ENCODE measurements around the gene CAMSAP3.
"Not testable (repeated sequence)": the region's sequence is repeated elsewhere in the genome, so short reads cannot be mapped to it uniquely, and the experiment has no call there.

The CAMSAP3 gene

GRCh38 chr19:7632340-7633203, 36.9 kb downstream of the CAMSAP3 start:
- DNase-seq: no peak

DNA sequence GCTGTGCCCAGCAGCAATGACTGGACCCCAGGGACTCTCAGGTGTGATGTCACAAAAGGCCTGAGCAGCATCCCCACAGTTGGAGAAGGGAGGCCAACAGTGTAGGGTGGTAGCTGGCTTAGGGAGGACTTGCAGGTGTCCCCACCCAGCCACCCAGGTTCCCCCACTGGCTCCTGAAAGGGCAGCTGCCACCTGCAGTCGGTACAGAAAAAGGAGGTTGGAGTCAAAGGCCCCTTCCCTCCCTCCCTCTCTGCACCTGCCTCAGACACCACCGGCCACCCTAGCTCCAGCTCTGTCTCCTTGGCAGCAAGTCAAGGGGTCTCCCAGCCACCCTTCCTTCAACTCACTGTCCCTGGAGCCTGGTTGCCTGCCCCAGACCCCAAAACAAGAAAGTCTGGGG, 38.0 kb downstream of the CAMSAP3 start, which contains the start of gene PCP2:
Gene PCP2 (minus strand): TSS at position 22 of the 400 bp plus-strand sequence. CDS start 262 bp downstream, outside the sequence.
- no peak for DNase-seq

GRCh38 chr19:7635670-7636069, 40.0 kb downstream of the CAMSAP3 start:
- no peak for DNase-seq

GRCh38 chr19:7636317-7636690, 40.6 kb downstream of the CAMSAP3 start:
- no peak for DNase-seq

DNA sequence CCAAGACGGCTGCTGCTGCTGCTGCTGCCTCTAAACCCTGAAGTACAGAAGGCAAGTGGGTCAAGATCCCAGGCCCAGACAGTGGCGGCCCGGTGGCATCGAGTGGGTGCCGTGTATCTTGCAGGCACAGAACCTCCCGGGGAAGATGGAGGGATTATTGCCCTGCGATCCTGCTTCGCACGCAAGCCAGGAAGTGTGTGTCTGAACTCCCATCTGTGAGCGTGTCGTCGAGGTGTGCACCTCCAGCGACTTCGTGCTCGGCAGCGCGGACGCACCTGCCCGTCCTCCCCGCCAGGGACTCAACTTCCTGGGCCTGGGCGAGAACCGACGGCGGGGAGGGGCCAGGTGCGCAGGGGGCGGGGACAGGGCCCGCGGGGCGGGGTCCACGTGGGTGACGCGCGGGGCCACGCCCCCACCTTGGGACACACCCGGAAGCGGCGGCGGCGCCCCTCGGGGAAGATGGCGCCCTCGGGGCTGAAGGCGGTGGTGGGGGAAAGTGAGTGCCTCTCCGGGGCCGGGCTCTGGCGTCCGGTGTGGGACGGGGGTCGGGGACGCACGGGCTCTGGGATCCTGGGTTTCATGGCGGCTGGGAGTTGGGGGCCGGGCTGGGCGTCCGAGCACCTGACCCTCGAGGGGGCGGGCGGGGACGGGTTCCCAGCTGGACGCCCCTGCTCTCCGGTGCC, 41.2 kb downstream of the CAMSAP3 start, which contains the start of gene STXBP2:
Gene STXBP2 (plus strand): TSS at position 420 of the 683 bp plus-strand sequence. CDS start 40 bp downstream, at position 460.
- DNase-seq: peak; percentile 98

DNA sequence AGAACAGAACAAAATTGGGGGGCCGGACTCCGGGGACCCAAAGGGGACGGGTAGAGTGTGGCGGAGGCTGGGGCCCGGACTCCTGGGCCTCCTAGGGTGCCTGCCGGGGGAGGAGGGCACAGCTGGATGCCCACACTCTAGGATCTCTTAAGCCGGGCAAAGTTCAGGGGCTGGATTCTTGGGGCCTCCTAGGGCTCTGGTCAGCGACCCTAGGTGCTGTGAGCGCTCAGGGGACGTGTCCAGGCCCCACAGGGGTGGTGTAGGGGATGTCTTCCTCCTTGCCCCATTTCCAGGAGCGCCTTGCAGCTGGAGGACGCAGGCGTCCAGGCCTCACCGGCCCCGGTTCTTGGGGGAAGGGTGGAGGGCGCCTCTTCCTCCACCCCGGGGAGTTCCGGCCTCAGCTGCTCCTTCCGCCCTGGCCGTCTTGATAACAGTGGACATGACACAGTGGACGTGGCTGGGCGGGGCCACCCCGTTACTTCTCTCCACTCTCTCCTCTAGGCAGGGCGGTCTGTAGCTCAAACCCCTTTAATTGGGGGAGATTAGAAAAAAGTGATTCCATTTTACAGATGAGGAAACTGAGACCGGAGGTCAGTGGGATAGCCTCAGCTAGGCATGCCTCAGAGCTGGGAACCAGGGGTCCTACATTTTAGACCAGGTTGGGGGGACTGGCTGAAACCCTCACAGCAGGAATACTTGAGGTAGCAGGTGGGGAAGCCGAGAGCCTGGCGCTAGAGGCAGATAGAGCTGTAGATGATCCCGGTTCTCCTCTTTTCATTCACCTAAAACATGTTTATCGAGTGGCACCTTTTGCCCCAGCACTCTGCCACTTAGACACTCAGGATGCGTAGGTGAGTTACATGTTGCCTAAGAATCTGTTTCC, 42.0 kb downstream of the CAMSAP3 start:
- no peak for DNase-seq

GRCh38 chr19:7638802-7639465, 43.3 kb downstream of the CAMSAP3 start:
- DNase-seq: no peak

DNA sequence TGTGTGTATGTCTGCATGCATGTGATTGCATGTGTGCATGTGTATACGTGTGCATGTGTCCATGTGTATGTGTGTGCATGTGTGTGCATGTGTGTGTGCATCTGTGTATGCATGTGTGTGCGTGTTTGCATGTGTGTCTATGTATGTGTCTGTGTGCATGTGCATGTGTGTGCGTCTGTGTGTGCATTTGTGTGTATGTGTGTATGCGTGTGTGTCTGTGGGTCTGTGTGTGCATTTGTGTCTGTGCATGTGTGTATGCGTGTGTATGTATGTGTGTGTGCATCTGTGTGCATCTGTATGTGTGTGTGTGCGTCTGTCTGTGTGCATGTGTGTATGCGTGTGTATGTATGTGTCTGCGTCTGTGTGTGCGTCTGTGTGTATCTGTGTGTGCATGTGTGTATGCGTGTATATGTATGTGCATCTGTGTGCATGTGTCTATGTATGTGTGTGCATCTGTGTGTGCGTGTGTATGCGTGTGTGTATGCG, 44.2 kb downstream of the CAMSAP3 start:
- no peak for DNase-seq

GRCh38 chr19:7640803-7641202, 45.1 kb downstream of the CAMSAP3 start:
- DNase-seq: no peak

DNA sequence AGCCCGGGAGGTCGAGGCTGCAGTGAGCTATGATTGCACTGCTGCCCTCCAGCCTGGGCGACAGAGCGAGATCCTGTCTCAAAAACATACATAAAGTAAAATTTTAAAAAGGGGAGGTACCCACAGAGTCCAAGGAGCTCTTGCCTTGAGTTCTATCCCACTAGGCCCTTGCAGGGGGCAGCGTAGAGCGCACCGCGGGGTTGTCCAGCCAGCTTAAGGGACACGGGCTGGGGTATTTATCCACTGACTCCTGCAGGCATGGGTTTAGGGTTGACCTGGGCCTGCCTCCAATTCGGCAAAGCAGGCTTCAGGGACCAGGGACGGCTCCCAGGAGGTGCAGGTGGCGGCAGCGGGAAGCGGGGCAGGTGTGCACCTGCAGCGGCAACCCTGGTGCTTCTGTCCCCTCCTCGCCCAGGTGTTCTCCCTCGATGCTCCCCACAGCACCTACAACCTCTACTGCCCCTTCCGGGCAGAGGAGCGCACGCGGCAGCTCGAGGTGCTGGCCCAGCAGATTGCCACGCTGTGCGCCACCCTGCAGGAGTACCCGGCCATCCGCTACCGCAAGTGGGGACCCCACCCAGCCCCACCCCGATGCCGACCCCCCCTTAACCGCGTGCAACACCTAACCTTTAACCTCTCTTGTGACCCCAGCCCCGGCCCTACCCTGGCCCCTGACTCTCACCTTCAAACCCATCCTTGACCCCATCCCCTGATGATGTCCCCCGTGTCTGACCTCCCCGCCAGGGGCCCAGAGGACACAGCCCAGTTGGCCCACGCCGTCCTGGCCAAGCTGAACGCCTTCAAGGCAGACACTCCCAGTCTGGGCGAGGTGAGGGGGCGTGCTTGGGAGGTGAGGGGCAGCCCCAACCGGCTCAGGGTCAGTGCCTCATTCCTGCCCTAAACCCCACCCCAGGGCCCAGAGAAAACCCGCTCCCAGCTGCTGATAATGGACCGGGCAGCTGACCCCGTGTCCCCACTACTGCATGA, 45.9 kb downstream of the CAMSAP3 start:
- DNase-seq: no peak

DNA sequence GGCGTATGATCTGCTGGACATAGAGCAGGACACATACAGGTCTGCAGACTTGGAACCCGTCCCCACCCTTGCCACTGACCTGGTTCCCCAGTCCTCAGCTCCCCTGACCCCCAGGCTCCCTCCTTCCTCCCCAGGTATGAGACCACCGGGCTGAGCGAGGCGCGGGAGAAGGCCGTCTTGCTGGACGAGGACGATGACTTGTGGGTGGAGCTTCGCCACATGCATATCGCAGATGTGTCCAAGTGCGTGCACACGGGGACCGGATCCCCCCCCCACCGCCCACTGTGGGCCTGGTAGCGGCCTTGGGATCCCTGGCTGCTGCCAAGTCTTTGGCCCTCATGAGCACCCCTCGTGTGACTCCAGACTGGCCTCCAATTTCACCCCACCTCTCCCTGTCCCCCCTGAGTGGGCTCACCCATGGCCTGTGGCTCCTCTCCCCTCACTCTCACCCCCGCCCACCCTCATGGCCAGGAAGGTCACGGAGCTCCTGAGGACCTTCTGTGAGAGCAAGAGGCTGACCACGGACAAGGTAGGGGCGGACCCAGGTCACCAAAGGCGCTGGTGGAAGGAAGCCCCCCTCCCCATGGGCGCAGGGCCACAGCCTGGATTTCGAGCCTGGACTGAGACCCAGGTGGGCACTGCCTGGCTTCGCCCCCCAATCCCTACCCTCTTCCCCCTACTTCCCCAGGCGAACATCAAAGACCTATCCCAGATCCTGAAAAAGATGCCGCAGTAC, 46.8 kb downstream of the CAMSAP3 start:
- no peak for DNase-seq

DNA sequence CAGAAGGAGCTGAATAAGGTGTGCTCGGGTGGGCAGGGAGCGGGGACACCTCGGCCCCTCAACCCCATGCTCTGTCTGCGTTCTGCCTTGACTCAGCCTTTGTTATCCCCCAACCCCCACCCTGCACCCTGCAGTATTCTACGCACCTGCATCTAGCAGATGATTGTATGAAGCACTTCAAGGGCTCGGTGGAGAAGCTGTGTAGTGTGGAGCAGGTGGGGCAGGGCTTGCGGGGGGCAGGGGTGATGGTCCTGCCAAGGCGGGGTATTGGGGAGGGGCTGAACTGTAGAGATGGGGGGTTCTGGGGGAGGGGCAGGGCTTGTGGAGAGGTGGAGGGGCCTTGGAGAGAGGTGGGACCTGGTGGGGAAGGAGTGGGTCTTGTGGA, 47.4 kb downstream of the CAMSAP3 start:
- DNase-seq: no peak

GRCh38 chr19:7643629-7644549, 48.2 kb downstream of the CAMSAP3 start:
- not testable (repeated sequence) for DNase-seq

DNA sequence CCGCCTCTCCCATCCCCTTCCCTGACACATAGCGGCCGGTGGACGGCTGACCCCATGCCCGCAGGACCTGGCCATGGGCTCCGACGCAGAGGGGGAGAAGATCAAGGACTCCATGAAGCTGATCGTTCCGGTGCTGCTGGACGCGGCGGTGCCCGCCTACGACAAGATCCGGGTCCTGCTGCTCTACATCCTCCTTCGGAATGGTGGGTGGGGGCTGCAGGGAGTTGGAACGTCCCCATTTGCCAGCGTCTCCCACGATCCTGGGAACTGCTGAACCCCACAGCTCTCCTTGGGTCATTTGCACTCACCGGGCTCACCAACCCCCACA, 48.9 kb downstream of the CAMSAP3 start:
- no peak for DNase-seq

GRCh38 chr19:7645163-7645562, 49.5 kb downstream of the CAMSAP3 start:
- no peak for DNase-seq

GRCh38 chr19:7645656-7646425, 50.2 kb downstream of the CAMSAP3 start:
- DNase-seq: no peak

- DNase-seq: no peak
Observed at GRCh38 chr19:7646426-7646700, 50.7 kb downstream of the CAMSAP3 start.

DNA sequence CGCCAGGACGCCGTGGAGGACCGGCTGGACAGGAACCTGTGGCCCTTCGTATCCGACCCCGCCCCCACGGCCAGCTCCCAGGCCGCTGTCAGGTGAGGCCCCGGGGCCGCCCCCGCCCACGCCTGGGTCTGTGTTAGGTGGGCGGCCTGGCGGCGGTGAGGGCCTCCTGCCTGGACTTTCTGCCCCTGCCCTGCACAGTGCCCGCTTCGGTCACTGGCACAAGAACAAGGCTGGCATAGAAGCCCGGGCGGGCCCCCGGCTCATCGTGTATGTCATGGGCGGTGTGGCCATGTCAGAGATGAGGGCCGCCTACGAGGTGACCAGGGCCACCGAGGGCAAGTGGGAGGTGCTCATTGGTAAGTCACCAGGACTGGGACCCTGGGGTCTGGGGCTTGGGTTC, 51.5 kb downstream of the CAMSAP3 start:
- DNase-seq: no peak
